Measurements from ENCODE around the gene LZTS3.

Gene LZTS3

DNA sequence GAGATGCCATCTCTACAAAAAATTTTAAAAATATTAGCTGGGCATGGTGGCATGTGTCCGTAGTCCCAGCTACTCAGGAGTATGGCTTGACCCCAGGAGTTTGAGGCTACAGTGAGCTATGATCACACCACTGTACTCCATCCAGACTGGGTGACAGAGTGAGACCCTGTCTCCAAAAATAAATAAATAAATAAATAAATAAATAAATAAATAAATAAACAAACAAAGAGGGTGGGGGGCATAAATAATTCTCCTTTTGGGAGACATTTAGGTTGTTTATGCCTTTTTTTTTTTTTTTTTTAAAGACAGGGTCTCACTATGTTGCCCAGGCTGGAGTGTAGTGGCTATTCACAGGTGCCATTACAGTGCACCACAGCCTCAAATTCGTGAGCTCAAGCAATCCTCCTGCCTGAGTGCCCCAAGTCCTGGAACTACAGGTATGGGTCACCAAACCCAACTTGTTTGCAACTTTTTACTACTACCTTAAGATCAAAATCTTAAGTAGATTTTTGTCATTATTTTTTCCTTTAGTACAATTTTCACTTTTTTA is 43.2 kb downstream of the LZTS3 start:
- Histone ChIP-seq H3K27ac (replicated peaks) (no peak overlapping the region), H3K27me3 (ENCODE audit: insufficient read depth, poor library complexity, severe bottlenecking) (no peaks in the 10 kb centered on the region), H3K4me3 (replicated peaks; ENCODE audit: insufficient read depth, low read length) (no peak overlapping the region)
- TF ChIP-seq CTCF (IDR thresholded peaks at IDR 0.05; ENCODE audit: insufficient read depth, low read length) = no peak
- no peak for DNase-seq (ENCODE audit: low read depth in 1 of 2, low spot score in 1 of 2)

DNA sequence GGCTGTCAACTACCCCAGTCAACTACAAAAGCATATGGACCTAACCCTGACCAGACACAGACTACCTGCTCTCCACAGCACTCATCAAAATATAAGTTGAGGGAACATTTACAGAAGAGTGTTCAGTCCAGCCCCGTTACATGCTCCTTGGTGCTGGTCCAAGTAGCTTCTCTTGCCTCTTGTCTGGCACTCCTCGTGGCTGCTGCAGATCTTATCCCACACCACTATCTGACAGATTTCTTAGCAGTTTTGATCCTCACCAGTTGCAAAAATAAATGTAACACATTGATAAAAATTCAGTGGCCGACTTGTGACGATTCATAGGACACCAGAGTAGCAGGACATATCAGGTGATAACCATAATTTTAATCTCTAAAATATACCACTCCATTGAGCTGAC is 44.3 kb downstream of the LZTS3 start:
- Histone ChIP-seq H3K27ac (replicated peaks) (no peak overlapping the region), H3K27me3 (ENCODE audit: insufficient read depth, poor library complexity, severe bottlenecking) (no peaks in the 10 kb centered on the region), H3K4me3 (replicated peaks; ENCODE audit: insufficient read depth, low read length) (no peak overlapping the region)
- no peak for DNase-seq (ENCODE audit: low read depth in 1 of 2, low spot score in 1 of 2)
- TF ChIP-seq GABPA (IDR thresholded peaks at IDR 0.05; ENCODE audit: low read depth) (no peak), POLR2AphosphoS5 (IDR thresholded peaks at IDR 0.05; ENCODE audit: low read depth) (no peak), SPI1 (IDR thresholded peaks at IDR 0.05; ENCODE audit: borderline replicate concordance, low read depth) (no peak), CTCF (IDR thresholded peaks at IDR 0.05; ENCODE audit: insufficient read depth, low read length) (no peak)
- TF ChIP-seq, protein P1, sequence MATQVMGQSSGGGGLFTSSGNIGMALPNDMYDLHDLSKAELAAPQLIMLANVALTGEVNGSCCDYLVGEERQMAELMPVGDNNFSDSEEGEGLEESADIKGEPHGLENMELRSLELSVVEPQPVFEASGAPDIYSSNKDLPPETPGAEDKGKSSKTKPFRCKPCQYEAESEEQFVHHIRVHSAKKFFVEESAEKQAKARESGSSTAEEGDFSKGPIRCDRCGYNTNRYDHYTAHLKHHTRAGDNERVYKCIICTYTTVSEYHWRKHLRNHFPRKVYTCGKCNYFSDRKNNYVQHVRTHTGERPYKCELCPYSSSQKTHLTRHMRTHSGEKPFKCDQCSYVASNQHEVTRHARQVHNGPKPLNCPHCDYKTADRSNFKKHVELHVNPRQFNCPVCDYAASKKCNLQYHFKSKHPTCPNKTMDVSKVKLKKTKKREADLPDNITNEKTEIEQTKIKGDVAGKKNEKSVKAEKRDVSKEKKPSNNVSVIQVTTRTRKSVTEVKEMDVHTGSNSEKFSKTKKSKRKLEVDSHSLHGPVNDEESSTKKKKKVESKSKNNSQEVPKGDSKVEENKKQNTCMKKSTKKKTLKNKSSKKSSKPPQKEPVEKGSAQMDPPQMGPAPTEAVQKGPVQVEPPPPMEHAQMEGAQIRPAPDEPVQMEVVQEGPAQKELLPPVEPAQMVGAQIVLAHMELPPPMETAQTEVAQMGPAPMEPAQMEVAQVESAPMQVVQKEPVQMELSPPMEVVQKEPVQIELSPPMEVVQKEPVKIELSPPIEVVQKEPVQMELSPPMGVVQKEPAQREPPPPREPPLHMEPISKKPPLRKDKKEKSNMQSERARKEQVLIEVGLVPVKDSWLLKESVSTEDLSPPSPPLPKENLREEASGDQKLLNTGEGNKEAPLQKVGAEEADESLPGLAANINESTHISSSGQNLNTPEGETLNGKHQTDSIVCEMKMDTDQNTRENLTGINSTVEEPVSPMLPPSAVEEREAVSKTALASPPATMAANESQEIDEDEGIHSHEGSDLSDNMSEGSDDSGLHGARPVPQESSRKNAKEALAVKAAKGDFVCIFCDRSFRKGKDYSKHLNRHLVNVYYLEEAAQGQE (IDR thresholded peaks at IDR 0.05; ENCODE audit: insufficient replicate concordance, low read depth) = no peak

GRCh38 chr20:3128275-3128984 is 44.9 kb downstream of the LZTS3 start:
- Histone ChIP-seq H3K27me3 (ENCODE audit: insufficient read depth, poor library complexity, severe bottlenecking) (no peaks in the 10 kb centered on the region), H3K4me3 (replicated peaks; ENCODE audit: insufficient read depth, low read length) (no peak overlapping the region), H3K27ac (replicated peaks) (no peak overlapping the region)
- DNase-seq (ENCODE audit: low read depth in 1 of 2, low spot score in 1 of 2) = no peak
- TF ChIP-seq CTCF (IDR thresholded peaks at IDR 0.05; ENCODE audit: insufficient read depth, low read length) (no peak), POLR2AphosphoS5 (IDR thresholded peaks at IDR 0.05; ENCODE audit: low read depth) (no peak), GABPA (IDR thresholded peaks at IDR 0.05; ENCODE audit: low read depth) (no peak), SPI1 (IDR thresholded peaks at IDR 0.05; ENCODE audit: borderline replicate concordance, low read depth) (no peak)
- TF ChIP-seq, protein P1 (IDR thresholded peaks at IDR 0.05; ENCODE audit: insufficient replicate concordance, low read depth) = no peak

- DNase-seq (ENCODE audit: low read depth in 1 of 2, low spot score in 1 of 2) = no peak
- Histone ChIP-seq H3K4me3 (replicated peaks; ENCODE audit: insufficient read depth, low read length) (no peak overlapping the region), H3K27ac (replicated peaks) (no peak overlapping the region), H3K27me3 (ENCODE audit: insufficient read depth, poor library complexity, severe bottlenecking) (no peaks in the 10 kb centered on the region)
- TF ChIP-seq POLR2AphosphoS5 (IDR thresholded peaks at IDR 0.05; ENCODE audit: low read depth) = no peak
- TF ChIP-seq, protein P1 (IDR thresholded peaks at IDR 0.05; ENCODE audit: insufficient replicate concordance, low read depth) = no peak
- no peak for TF ChIP-seq GABPA (IDR thresholded peaks at IDR 0.05; ENCODE audit: low read depth)
- no peak for TF ChIP-seq SPI1 (IDR thresholded peaks at IDR 0.05; ENCODE audit: borderline replicate concordance, low read depth)
- no peak for TF ChIP-seq CTCF (IDR thresholded peaks at IDR 0.05; ENCODE audit: insufficient read depth, low read length)
Observed at GRCh38 chr20:3126527-3126859, 46.9 kb downstream of the LZTS3 start.
